GM18858 (cell line): Measurements from ENCODE around the gene BICRAL.
"Not testable (repeated sequence)": the region's sequence is repeated elsewhere in the genome, so short reads cannot be mapped to it uniquely, and the experiment has no call there.

Experiments
- ATAC-seq: cut with Tn5 transposase; IDR thresholded peaks from one replicate; pipeline ENCODE4 v1.9.1; 2021; ENCODE audit not compliant: unreplicated experiment

Gene BICRAL

DNA sequence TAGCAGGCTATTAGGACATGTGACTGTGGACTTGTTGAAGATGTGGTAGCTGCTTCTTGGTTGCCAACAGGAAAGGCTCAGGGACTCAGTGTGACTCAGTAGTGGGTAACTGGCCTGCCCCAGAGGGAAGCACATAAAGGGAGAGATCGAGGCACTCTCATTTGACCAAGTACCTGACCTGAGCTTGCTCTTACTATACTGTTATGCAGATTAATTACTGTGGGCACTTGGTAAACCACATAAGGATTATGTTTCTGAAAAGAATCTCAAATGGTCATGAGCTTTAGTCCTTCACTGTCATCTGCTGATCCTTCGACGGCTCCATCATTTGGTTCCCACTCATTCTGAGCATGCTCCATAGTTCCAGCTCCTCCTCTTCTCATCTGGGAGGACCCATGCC lies 49.4 kb downstream of the BICRAL start:
- no peak for ATAC-seq

DNA sequence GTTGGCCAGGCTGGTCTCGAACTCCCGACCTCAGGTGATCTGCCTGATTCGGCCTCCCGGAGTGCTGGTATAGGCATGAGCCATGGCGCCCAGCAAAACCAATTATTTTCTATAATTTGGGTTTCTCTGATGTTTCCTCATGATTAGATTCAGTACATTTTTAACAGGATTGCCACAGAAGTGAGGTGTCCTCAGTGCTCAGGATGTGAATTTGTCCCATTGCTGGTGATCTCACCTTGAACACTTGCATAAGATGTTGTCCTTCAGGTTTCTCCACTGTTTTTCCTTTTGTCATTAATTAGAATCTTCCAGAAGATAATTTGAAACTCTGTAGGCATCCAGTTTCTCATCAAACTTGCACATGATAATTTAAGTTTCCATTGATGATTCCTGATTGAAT lies 52.2 kb downstream of the BICRAL start:
- ATAC-seq, result no peak

DNA sequence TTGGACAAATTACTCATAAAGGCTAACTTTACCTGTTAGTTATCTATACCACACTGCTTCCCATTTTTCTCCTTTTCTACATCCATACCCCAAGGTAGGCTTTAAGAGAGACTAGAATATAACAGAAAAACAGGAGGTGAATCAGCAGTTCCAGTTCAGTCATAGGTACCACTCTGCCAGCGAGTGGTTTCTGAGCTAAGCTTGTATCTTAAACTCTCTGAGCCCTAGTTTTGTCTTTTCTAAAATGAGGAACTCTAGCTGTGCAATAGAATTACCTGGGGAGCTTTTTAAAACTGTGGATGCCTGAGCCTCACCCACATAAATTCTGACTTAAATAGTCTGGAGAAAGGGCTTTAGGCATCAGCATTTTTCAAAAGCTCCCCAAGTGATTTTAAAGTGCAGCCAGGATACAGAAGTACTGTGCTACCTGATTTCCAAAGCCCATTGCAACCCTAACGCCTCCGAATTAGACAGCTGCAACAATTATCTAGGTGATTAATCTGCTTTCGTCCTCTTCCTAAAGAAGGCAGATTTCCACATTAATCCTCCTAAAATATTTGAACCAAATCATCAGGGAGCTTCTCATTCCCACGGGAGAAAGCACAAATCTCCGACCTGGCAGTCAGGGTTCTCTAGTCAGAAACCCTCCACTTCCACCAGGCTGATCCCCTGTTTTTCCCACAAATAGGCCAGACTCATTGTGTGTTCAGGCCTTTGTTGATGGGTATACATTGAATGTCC lies 60.2 kb downstream of the BICRAL start:
- no peak for ATAC-seq

DNA sequence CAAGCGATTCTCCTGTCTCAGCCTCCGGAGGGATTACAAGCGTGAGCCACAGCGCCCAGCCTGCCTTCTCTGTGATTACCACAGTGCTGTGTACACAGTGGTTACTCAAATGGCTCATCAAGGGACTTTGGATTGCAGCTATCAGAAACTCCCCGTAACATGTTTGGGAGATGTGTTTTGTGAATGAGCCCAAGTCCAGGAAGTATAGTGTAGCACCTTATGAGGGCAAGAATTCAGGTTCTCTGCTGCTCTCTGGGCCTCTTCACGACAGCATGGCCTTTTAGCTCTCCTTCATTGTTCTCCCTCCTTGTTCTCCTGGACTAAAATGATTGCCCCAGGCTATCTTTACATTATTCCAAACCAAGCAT lies 63.5 kb downstream of the BICRAL start:
- ATAC-seq, result no peak

DNA sequence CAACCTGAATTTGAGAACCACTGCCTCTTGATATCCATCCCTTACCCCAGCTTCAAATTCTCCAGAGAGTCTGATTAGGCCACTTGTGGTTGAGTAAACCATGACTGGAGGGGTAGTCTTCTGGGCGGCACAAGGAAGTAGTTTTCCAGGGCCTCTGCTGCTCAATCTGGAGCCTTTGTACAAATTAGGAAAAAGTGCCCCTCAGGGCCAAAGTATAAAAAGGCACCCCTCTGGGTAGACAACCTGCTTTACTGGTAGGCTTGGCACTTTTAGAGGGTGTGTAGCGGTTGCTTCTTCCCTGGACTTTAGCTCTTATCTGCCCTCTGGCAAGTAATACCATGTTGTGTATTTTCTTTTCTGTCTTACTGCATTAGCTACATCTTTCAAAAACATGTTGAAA lies 64.7 kb downstream of the BICRAL start:
- no peak for ATAC-seq

DNA sequence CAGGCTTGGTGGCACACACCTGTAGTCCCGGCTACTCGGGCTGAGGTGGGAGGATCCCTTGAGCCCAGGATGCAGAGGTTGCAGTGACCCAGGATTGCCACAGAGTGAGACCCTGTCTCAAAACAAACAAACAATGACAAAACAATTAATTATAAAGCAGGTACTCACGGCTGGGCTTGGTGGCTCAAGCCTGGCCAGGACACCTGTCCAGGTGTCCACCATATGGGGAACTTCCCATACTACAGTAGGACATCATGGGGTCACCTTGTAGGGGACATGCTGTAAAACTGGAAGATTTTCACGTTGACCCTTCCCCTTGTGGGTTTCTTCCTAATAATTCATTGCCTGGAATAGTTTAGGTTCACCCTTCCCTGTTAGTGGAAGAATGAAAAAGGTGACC lies 66.8 kb downstream of the BICRAL start:
- no peak for ATAC-seq

DNA sequence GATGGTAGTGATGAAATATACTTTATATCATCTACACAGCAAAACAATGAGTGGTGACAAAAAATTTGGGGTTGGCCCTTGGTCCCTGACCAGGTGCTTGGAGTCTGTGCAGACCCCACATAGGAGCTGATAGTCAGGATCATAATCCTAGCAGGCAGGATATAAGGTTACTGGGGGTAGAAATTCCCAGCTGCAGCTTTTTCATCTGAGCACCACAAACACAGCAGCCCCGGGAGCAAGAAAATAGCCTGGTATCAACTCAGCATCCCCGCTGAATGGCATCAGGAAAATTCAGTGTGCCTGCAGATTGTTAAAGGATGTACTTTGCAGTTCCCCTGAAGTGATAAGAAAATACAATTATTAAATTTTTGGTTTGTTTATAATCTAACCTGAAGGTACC lies 69.7 kb downstream of the BICRAL start:
- no peak for ATAC-seq

DNA sequence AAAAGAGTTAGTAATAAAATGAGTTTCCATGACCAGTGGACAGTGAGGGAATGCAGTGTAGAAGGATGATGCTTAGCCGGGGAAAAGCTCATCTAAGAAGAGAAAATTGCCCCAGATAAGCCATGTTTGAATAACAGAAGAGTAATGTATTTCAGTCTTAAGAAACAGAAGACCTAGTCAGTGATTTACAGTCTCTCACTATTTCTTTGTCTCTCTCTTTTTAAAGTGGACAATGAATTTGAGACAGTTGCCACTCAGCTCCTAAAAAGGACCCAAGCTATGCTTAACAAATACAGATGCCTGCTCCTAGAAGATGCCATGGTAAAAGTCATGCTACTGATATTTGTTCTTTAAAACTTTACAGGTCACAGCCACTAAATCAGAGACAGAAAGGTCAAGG lies 78.2 kb downstream of the BICRAL start:
- ATAC-seq, result no peak

DNA sequence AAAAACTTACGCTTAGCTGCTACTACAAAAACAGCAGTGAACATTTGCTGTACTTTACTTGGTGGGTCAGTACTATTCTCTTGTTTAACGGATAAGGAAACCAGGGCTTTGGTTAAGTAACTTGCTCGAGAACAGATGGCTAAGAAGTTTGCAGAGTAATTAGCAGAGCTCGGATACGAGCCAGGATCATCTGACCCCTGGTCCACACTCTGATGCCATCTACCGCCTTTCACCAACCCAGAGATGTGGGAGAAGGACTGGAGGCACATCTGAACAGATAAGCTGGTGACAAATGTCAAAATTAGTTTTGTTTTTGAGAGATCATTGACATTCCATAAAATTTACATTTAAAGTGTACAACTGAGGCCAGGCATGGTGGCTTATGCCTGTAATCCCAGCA lies 78.6 kb downstream of the BICRAL start:
- ATAC-seq, result no peak

DNA sequence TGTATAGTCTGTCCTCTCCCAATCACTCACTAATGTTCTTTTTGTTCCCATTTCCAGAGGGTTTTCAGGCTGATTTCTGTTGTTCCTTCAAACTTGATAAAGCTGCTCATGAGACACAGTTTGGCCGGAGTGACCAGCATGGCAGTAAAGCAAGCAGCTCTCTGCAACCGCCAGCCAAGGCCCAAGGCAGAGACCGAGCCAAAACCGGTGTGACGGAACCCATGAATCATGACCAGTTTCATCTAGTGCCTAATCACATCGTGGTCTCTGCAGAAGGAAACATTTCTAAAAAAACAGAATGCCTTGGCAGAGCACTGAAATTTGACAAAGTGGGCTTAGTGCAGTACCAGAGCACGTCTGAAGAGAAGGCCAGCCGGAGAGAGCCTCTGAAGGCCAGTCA lies 82.8 kb downstream of the BICRAL start:
- ATAC-seq, result no peak

DNA sequence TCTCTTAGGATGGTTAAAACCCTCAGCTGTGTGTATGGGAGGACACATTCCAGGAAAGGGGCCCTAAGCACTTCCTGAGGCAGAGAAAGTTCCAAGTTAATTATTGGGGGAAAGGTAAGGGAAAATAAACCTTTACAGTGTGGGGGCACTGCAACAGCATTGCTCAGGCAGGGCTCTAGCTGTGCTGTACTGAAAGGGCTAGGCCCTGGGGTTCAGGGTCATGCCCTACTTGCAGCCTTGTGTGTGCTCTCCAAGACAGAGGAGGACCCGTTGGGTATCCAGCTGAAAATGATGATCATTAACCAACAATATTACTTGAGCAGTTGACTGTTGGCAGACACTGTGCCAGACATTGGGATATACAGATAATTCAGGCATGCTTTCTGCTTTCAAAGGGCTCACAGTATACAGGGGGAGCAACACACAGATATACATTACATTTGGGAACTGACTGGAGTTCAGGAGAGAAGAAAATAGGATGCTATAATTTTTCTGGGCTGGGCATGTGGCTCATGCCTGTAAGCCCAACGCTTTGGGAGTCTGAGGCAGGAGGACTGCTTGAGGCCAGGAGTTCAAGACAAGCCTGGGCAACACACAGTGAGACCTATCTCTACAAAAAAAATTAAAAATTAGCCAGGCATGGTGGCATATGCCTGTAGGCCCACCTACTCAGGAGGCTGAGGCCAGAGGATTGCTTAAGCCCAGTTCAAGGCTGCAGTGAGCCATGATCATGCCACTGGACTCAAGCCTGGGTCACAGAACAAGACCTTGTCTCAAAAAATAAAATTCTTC lies 88.5 kb downstream of the BICRAL start:
- ATAC-seq, result no peak

DNA sequence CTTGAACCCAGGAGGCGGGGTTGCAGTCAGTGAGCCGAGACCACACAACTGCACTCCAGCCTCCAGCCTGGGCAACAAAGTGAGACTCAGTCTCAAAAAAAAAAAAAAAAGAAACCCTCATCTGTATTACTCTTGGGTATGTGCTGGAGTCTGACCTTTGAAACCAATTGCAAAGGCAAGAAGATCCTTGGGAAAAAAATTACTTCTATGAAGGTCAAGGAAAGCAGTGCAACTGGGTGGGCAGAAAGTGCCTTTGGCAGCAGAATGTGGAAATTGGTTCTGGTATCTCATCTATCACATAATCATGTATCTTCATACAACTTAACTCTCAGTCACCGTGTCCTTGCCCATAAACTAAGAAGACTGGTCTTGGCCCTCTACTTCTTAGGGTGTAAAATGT lies 89.9 kb downstream of the BICRAL start:
- ATAC-seq, result no peak

DNA sequence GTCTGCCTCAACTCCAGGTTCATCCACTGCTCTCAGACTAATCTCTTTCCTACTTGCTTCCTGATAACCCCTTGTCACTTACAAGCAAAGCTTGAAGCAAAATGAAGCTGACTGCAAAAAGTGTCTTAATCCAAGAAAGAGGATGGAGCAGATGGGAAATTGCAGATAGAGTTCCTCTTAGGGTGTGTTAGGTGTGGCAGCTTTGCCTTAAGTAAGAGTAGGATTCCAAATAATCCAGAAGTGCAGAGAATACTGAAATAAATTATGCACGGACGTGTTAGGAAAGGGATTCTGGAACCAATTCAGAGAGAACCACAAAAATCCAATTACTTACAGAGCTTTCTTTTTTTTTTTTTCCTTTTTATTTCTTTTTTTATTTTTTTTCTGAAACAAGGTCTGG lies 91.5 kb downstream of the BICRAL start:
- ATAC-seq, result no peak

DNA sequence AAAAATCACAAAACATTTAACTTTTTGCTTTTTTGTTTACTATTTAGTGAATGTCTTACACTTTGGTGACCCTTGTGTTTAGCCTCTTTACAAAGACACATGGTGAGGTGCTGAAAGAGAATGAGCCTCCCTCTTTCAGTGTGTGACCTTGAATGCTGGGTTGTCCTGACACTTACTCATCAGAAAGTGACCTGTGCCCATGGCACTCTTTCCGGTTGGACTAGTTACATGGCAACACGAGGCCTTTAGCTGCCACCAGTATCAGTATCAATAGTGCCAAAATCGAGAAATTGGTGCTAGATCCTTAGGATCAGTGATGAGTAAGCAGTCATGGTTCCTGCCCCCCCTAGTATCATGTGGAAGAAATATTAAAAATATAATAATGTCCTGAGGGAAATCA lies 95.8 kb downstream of the BICRAL start:
- no peak for ATAC-seq

DNA sequence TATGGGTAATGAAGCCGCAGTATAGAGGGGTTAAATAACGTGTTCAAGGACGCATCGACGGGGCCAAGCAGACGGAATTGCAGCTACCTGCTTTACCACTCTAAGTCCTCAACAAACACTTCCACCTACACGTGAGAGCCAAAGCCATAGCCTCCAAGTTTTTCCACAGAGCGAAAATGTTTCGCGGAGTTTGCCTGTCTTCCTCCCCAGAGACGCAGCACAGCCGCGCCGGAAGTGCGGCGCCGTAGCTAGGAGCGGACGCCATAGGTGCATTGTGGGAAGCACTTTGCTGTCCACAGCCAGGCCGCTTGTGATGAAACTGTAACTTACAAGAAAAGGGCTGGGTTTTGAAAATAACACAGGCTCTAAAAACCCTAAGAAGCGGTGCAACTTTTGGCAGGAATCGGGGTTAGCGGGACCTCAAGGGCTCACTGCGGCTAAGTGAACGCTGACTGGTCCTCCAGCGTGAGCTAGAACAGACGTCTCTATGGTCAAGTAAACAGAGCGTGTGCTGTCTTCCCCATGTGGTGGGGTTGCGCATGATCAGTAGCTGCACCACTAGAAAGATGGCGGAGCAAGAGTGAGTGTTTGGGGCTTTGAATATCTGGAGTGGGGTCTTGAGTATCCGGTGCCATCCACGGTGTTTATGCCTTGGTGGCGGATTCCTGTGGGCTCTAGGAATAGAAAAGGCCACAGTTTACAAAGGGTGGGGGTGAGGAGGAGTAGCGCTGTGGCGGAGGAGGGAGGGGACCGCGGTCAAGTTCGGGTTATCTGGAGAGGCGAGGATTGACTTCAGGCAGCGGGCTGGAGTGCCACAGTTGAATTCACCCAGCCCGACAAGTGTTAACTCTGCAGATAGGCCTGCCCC lies 97.8 kb downstream of the BICRAL start, which contains the start of gene RPL7L1:
Gene RPL7L1 (plus strand): TSS at position 245 of the 868 bp plus-strand sequence. CDS start 295 bp downstream, at position 540.
- ATAC-seq, result peak; percentile 72

DNA sequence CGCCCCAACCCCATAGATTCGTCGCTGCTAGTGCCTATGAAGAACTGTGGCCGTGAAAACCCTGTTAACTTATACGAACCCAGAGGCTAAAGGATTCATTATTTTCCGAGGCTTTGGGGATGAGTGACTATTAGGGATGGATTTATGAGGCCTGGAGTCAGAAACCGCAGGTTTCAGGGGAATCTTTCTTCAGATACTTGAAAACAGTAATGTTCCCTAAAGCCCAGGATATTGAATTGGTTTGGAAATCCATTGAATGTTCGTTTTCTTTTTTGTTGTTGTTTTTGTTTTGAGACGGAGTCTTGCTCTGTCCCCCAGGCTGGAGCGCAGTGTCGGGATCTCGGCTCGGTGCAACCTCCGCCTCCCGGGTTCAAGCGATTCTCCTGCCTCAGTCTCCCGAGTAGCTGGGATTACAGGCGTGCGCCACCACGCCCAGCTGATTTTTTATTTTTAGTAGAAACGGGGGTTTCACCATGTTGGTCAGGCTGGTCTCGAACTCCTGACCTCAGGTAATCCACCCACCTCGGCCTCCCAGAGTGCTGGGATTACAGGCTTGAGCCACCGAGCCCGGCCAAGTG lies 98.5 kb downstream of the BICRAL start:
- not testable (repeated sequence) for ATAC-seq

DNA sequence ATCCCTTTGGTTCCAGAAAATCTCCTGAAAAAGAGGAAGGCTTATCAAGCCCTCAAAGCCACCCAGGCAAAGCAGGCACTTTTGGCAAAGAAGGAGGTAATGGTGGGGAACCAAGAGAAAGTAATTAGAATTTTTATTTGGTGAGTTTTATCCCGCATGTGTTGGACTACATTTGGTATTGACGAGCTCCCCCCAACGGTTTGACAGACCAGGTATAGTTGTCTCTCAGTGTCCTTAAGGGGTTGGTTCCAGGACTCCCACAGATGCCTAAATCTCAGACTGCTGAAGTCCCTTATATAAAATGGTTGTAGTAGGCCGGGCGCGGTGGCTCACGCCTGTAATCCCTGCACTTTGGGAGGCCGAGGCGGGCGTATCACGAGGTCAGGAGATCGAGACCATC lies 99.0 kb downstream of the BICRAL start:
- not testable (repeated sequence) for ATAC-seq

DNA sequence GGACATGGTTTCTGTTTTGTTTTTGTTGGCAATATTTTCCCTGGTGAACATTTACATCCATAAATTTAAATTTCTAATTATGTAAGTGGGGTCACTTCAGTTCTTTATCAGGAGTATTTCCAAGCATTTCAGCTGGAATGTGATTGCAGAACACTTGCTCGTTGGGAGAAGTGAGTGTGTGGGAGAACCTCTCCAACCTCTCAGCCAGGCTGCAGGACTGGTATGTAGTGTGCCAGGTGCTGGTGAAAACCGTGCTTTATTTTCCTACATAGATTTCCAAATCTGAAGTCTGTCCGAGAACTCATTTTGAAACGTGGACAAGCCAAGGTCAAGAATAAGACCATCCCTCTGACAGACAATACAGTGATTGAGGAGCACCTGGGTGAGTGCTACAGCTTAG lies 103.8 kb downstream of the BICRAL start:
- no peak for ATAC-seq

DNA sequence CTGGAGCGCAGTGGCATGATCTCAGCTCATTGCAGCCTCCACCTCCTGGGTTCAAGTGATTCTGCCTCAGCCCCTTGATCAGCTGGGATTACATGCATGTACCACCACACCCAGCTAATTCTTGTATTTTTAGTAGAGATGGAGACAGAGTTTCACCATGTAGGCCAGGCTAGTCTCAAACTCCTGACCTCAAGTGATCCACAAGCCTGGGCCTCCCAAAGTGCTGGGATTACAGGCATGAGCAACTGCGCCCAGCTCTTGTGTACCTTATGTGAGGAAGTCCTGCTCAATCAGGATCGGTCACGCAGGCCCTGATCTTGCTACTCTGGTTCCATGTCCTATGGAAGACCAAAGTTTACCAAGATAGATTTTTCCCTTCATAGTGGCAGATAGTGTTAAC lies 106.3 kb downstream of the BICRAL start:
- not testable (repeated sequence) for ATAC-seq

DNA sequence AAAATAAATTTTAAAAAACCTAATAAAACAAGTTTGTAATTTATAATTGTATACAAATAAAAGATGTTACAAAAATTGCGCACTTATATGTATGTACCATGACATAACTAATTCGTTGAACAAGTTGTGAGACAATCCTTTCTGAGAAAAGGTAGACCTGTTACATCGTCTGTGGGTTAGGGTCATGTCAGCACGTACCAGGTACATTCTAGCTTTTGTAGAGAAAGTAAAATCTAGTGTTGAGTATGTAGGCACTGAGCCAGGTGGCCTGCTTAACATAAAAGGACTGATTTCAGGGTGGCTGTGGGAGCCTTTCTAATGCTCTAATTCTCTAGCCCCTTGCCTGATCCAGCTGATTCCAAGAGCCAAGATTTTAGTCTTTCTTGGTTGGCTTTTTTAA lies 108.0 kb downstream of the BICRAL start:
- no peak for ATAC-seq
